Rectal smooth muscle tissue (tissue), 1 donor: Measurements from ENCODE around the gene ARHGAP11A.

Experiments used
- H3K27ac ChIP-seq: one replicate; pipeline ENCODE4 v1.7.0; 2013; ENCODE audit warnings: low read depth, low read length, inconsistent platforms
- H3K27me3 ChIP-seq: one replicate; pipeline ENCODE4 v1.7.0; 2013; ENCODE audit warnings: low read length; ENCODE audit not compliant: control insufficient read depth, insufficient read depth
- H3K36me3 ChIP-seq: one replicate; pipeline ENCODE4 v1.7.0; 2013; ENCODE audit warnings: low read length; ENCODE audit not compliant: control insufficient read depth, insufficient read depth
- H3K4me1 ChIP-seq: one replicate; pipeline ENCODE4 v1.7.0; 2013; ENCODE audit warnings: low read length; ENCODE audit not compliant: control insufficient read depth, insufficient read depth
- H3K4me3 ChIP-seq: one replicate; pipeline ENCODE4 v1.7.0; 2013; ENCODE audit warnings: low read length
- H3K9ac ChIP-seq: one replicate; pipeline ENCODE4 v1.7.0; 2013; ENCODE audit warnings: low read length

ARHGAP11A gene

GRCh38 chr15:32679298-32679690 lies 64.0 kb downstream of the ARHGAP11A start:
- Histone ChIP-seq H3K9ac (no peak overlapping the region), H3K4me1 (no peaks in the 10 kb centered on the region), H3K36me3 (no peaks in the 10 kb centered on the region), H3K27ac (no peak overlapping the region), H3K4me3 (no peak overlapping the region), H3K27me3 (no peaks in the 10 kb centered on the region)

GRCh38 chr15:32682569-32682968 lies 67.3 kb downstream of the ARHGAP11A start:
- H3K27ac ChIP-seq: no peak overlapping the region
- no peaks in the 10 kb centered on the region for H3K36me3 ChIP-seq
- no peak overlapping the region for H3K9ac ChIP-seq
- no peak overlapping the region for H3K4me3 ChIP-seq
- no peaks in the 10 kb centered on the region for H3K4me1 ChIP-seq
- H3K27me3 ChIP-seq: no peaks in the 10 kb centered on the region

GRCh38 chr15:32682977-32683630 lies 67.8 kb downstream of the ARHGAP11A start:
- H3K9ac ChIP-seq: no peak overlapping the region
- H3K4me3 ChIP-seq: no peak overlapping the region
- no peak overlapping the region for H3K27ac ChIP-seq
- no peaks in the 10 kb centered on the region for H3K36me3 ChIP-seq
- H3K4me1 ChIP-seq: no peaks in the 10 kb centered on the region
- H3K27me3 ChIP-seq: no peaks in the 10 kb centered on the region

- H3K4me3 ChIP-seq: no peak overlapping the region
- no peak overlapping the region for H3K27ac ChIP-seq
- no peak overlapping the region for H3K9ac ChIP-seq
- H3K27me3 ChIP-seq: no peaks in the 10 kb centered on the region
- no peaks in the 10 kb centered on the region for H3K4me1 ChIP-seq
- H3K36me3 ChIP-seq: no peaks in the 10 kb centered on the region
Observed at GRCh38 chr15:32683906-32684584, 68.7 kb downstream of the ARHGAP11A start.

- no peak overlapping the region for H3K4me3 ChIP-seq
- no peak overlapping the region for H3K27ac ChIP-seq
- H3K9ac ChIP-seq: no peak overlapping the region
- no peaks in the 10 kb centered on the region for H3K4me1 ChIP-seq
- no peaks in the 10 kb centered on the region for H3K27me3 ChIP-seq
- no peaks in the 10 kb centered on the region for H3K36me3 ChIP-seq
Observed at GRCh38 chr15:32685576-32685975, 70.3 kb downstream of the ARHGAP11A start.

GRCh38 chr15:32687556-32687955 lies 72.3 kb downstream of the ARHGAP11A start:
- no peaks in the 10 kb centered on the region for H3K27me3 ChIP-seq
- no peaks in the 10 kb centered on the region for H3K4me1 ChIP-seq
- H3K9ac ChIP-seq: no peak overlapping the region
- H3K4me3 ChIP-seq: no peak overlapping the region
- no peak overlapping the region for H3K27ac ChIP-seq
- H3K36me3 ChIP-seq: no peaks in the 10 kb centered on the region

- no peak overlapping the region for H3K4me3 ChIP-seq
- no peaks in the 10 kb centered on the region for H3K27me3 ChIP-seq
- no peak overlapping the region for H3K27ac ChIP-seq
- H3K9ac ChIP-seq: no peak overlapping the region
- H3K4me1 ChIP-seq: no peaks in the 10 kb centered on the region
- no peaks in the 10 kb centered on the region for H3K36me3 ChIP-seq
Observed at GRCh38 chr15:32688151-32688639, 72.9 kb downstream of the ARHGAP11A start.
